ENCODE results near the gene MEG3. TPM values are rescaled to one million over a fixed set of nuclear protein-coding genes. Genes with fewer than 3 reads are reported as not detected.

The MEG3 gene
- total and polyA plus RNA-seq, 2 donors (not counting 3 experiments of a cell fraction or from before 2014, with no cell fraction given) = 378 to 508 TPM

GRCh38 chr14:100883789-100884101 is 57.8 kb downstream of the MEG3 start:
- Histone ChIP-seq H3K4me1 (ENCODE audit: control insufficient read depth, extremely low read depth, insufficient read depth, low read length) (no peaks in the 10 kb centered on the region), H3K27ac (ENCODE audit: insufficient read depth, low read depth, low read length) (no peak overlapping the region), H3K4me3 (replicated peaks in 1 of 3; ENCODE audit: insufficient read depth in 1 of 3, low read depth in 1 of 3, low read length in 3 of 3) (no peak overlapping the region), H3K36me3 (ENCODE audit: control insufficient read depth in 2 of 2, extremely low read depth in 1 of 2, insufficient read depth in 2 of 2, low read length in 2 of 2) (peaks cover 0 to 22% of the 10 kb centered on the region in 2 experiments), H3K9me3 (replicated peaks; ENCODE audit: control insufficient read depth, insufficient read depth, low read length) (no peaks in the 10 kb centered on the region), H3K9ac (replicated peaks; ENCODE audit: extremely low read depth, insufficient read depth, low read length) (no peak overlapping the region), H4K20me1 (replicated peaks; ENCODE audit: control insufficient read depth, extremely low read depth, insufficient read depth, low read length) (no peaks in the 10 kb centered on the region), H3K9me1 (replicated peaks; ENCODE audit: control insufficient read depth, extremely low read depth, insufficient read depth, low read length) (no peaks in the 10 kb centered on the region), H3K27me3 (ENCODE audit: control insufficient read depth in 2 of 2, insufficient read depth in 2 of 2, low read length in 2 of 2) (no peaks in the 10 kb centered on the region), H3K4me2 (ENCODE audit: insufficient read depth, low read length) (no peak overlapping the region), H2AFZ (ENCODE audit: low read depth, low read length) (no peak overlapping the region), H3K79me2 (ENCODE audit: control insufficient read depth, insufficient read depth, low read length) (no peaks in the 10 kb centered on the region)
- BruUV-seq (replicated peaks) = no TSS peak
- ChIA-PET POLR2A (no interaction called here), CTCF (no interaction called here)
- FAIRE-seq = no peak
- dilution Hi-C loops (cut with MboI; ENCODE audit: extremely low pct_ligation_motif_present, low sequenced_read_pairs) (no loop called here), intact Hi-C loops (cut with micrococcal nuclease) (no loop called here)
- no peak for DNase-seq (ENCODE audit: low read depth, low spot score)
- TF ChIP-seq POLR2AphosphoS5 (IDR thresholded peaks at IDR 0.05; ENCODE audit: insufficient read depth, low read depth, low read length) (no peak), POLR2A (IDR thresholded peaks at IDR 0.05; ENCODE audit: low read depth, low read length) (no peak), MAX (IDR thresholded peaks at IDR 0.05; ENCODE audit: insufficient read depth, insufficient read length) (no peak), GATA2 (IDR thresholded peaks at IDR 0.05; ENCODE audit: insufficient read depth, insufficient read length, low read depth, low read length) (no peak), JUN (IDR thresholded peaks at IDR 0.05; ENCODE audit: borderline replicate concordance, insufficient read depth, insufficient read length, low read depth) (no peak), EZH2 (IDR thresholded peaks at IDR 0.05; ENCODE audit: borderline replicate concordance, low read depth, low read length, severe bottlenecking) (no peak), FOS (IDR thresholded peaks at IDR 0.05; ENCODE audit: borderline replicate concordance, insufficient read depth, low read length) (no peak), CTCF (IDR thresholded peaks at IDR 0.05; ENCODE audit: extremely low read depth in 1 of 2, insufficient read depth in 1 of 2, low read depth in 1 of 2, low read length in 2 of 2) (no peak), MYC (IDR thresholded peaks at IDR 0.05; ENCODE audit: low read depth, low read length) (no peak)
